CD4-positive, alpha-beta T cell treated with Interleukin-12 subunit alpha and Interleukin-12 subunit beta, for 1 hour (primary cell): ENCODE data around the gene PDCD1LG2.

Experiments
- DNase-seq: peaks from one replicate; pipeline ENCODE4 v3.0.0-alpha.2; 2020

Gene PDCD1LG2

GRCh38 chr9:5614985-5615384, 104.7 kb downstream of the PDCD1LG2 start:
- DNase-seq, result no peak

GRCh38 chr9:5617749-5618148, 107.4 kb downstream of the PDCD1LG2 start:
- DNase-seq, result no peak

GRCh38 chr9:5620494-5620893, 110.2 kb downstream of the PDCD1LG2 start:
- no peak for DNase-seq
